GM23338 (cell line): Measurements from ENCODE around the gene HAPLN3. TPM values are rescaled to one million over a fixed set of nuclear protein-coding genes. Genes with fewer than 3 reads are reported as not detected.

ENCODE experiments used
- ATAC-seq: fragments of 200-7000 bp; cut with Tn5 transposase; 3 replicates; pipeline ENCODE4 v1.9.1; 2020
- DNase-seq: peaks from one replicate; pipeline ENCODE4 v3.0.0-alpha.2; 2015; ENCODE audit warnings: low spot score
- H2AFZ ChIP-seq: fragments of 200-600 bp; sonication (generic); 2 replicates; pipeline ENCODE4 v1.8.0; 2016; ENCODE audit warnings: antibody characterized with exemption, mild to moderate bottlenecking, moderate library complexity
- H3F3A ChIP-seq: fragments of 200-600 bp; sonication (generic); replicated peaks from 2 replicates; pipeline ENCODE4 v1.8.0; 2017; ENCODE audit warnings: antibody characterized with exemption, mixed run types, low read depth
- H3K27ac ChIP-seq: fragments of 200-600 bp; sonication (generic); 2 replicates; pipeline ENCODE4 v1.6.1; 2016; ENCODE audit warnings: low read depth
- H3K27me3 ChIP-seq: fragments of 200-600 bp; sonication (generic); 2 replicates; pipeline ENCODE4 v1.8.0; 2016; ENCODE audit warnings: mild to moderate bottlenecking, mixed run types, moderate library complexity; ENCODE audit not compliant: insufficient read depth
- H3K36me3 ChIP-seq: fragments of 200-600 bp; sonication (generic); 2 replicates; pipeline ENCODE4 v1.8.0; 2016; ENCODE audit warnings: mild to moderate bottlenecking; ENCODE audit not compliant: insufficient read depth
- H3K4me1 ChIP-seq: fragments of 200-600 bp; sonication (generic); 2 replicates; pipeline ENCODE4 v1.8.0; 2016; ENCODE audit warnings: mild to moderate bottlenecking, moderate library complexity; ENCODE audit not compliant: insufficient read depth
- H3K4me2 ChIP-seq: fragments of 200-600 bp; sonication (generic); 2 replicates; pipeline ENCODE4 v1.7.1; 2017; ENCODE audit warnings: mixed run types
- H3K4me3 ChIP-seq: fragments of 200-600 bp; sonication (generic); 2 replicates; pipeline ENCODE4 v1.6.1; 2016; ENCODE audit warnings: mixed run types
- H3K79me2 ChIP-seq: fragments of 200-600 bp; sonication (generic); replicated peaks from 2 replicates; pipeline ENCODE4 v1.8.0; 2017; ENCODE audit warnings: mild to moderate bottlenecking; ENCODE audit not compliant: insufficient read depth
- H3K9me2 ChIP-seq: fragments of 200-600 bp; sonication (generic); 2 replicates; pipeline ENCODE4 v1.8.0; 2017; ENCODE audit not compliant: insufficient read depth
- H4K20me1 ChIP-seq: fragments of 200-600 bp; sonication (generic); replicated peaks from 2 replicates; pipeline ENCODE4 v1.8.0; 2017; ENCODE audit warnings: mild to moderate bottlenecking; ENCODE audit not compliant: insufficient read depth
- H3K27ac Mint-ChIP-seq: 2 replicates; pipeline ENCODE4 v1.8.0; 2020; ENCODE audit warnings: inconsistent platforms, mild to moderate bottlenecking, moderate library complexity, mixed read lengths
- H3K27me3 Mint-ChIP-seq: 3 replicates; pipeline ENCODE4 v1.8.0; 2022; ENCODE audit warnings: low read depth, mild to moderate bottlenecking, moderate library complexity, mixed read lengths, inconsistent platforms; ENCODE audit not compliant: insufficient read depth, poor library complexity
- H3K36me3 Mint-ChIP-seq: 3 replicates; pipeline ENCODE4 v1.8.0; 2021; ENCODE audit warnings: low read depth, mild to moderate bottlenecking, inconsistent platforms, moderate library complexity, mixed read lengths
- H3K4me1 Mint-ChIP-seq: 3 replicates; pipeline ENCODE4 v1.8.0; 2020; ENCODE audit warnings: mild to moderate bottlenecking, inconsistent platforms, mixed read lengths
- H3K4me3 Mint-ChIP-seq: 3 replicates; pipeline ENCODE4 v1.8.0; 2021; ENCODE audit warnings: moderate library complexity, mild to moderate bottlenecking, inconsistent platforms, mixed read lengths
- H3K9me3 Mint-ChIP-seq: 3 replicates; pipeline ENCODE4 v1.8.0; 2020; ENCODE audit warnings: moderate library complexity, mild to moderate bottlenecking, inconsistent platforms, mixed read lengths
- CREB1 ChIP-seq: fragments of 250-450 bp; sonication (Bioruptor Pico); IDR thresholded peaks from 2 replicates; pipeline ENCODE4 v1.5.0; 2020; ENCODE audit warnings: low read depth, mild to moderate bottlenecking, moderate library complexity
- EZH2phosphoT487 ChIP-seq: fragments of 200-600 bp; sonication (generic); IDR thresholded peaks from one replicate; pipeline ENCODE4 v1.8.1; 2018; ENCODE audit warnings: antibody characterized with exemption; ENCODE audit not compliant: unreplicated experiment
- NANOG ChIP-seq: IDR thresholded peaks from 2 replicates; pipeline ENCODE4 v1.6.1; 2016; ENCODE audit warnings: antibody characterized with exemption, borderline replicate concordance
- POLR2AphosphoS5 ChIP-seq: IDR thresholded peaks from 2 replicates; pipeline ENCODE4 v1.6.1; 2016; ENCODE audit warnings: antibody characterized with exemption, low read depth
- STAT1 ChIP-seq: IDR thresholded peaks from one replicate; pipeline ENCODE4 v1.6.1; 2016; ENCODE audit warnings: antibody characterized with exemption; ENCODE audit not compliant: unreplicated experiment
- ZNF114 ChIP-seq: fragments of 250-450 bp; sonication (Bioruptor Pico); IDR thresholded peaks from 2 replicates; pipeline ENCODE4 v1.5.0; 2020; ENCODE audit warnings: mild to moderate bottlenecking, moderate library complexity
- polyA plus RNA-seq: library from polyadenylated mRNA; unstranded; fragments of >200 nt; fragmentation: Nextera tagmentation; extraction: Ambion mirVana; gene quantifications from 2 replicates; pipeline ENCODE4 v1.2.1, GENCODE V29; 2016
- total RNA-seq: library from RNA; depleted of rRNA; stranded (reverse); fragments of >200 nt; shearing (Covaris generic); gene quantifications from 2 replicates; pipeline ENCODE4 v1.2.3, GENCODE V29; 2014
- TF ChIP-seq, protein P1 (sequence below), 2 experiments: fragments of 200-600 bp in 1 of 2; sonication (generic) in 1 of 2; conservative IDR thresholded peaks; 2 replicates each; pipeline versions ENCODE4 v1.5.1 to v1.6.1; 2016 to 2017; ENCODE audit warnings: antibody characterized with exemption in 2 of 2, low read depth in 2 of 2, mild to moderate bottlenecking in 2 of 2, moderate library complexity in 1 of 2
- TF ChIP-seq, protein P2 (sequence below): IDR thresholded peaks from 2 replicates; pipeline ENCODE4 v1.6.1; 2016; ENCODE audit warnings: antibody characterized with exemption
- TF ChIP-seq, protein P3 (sequence below): IDR thresholded peaks from one replicate; pipeline ENCODE4 v1.6.1; 2018; ENCODE audit warnings: antibody characterized with exemption; ENCODE audit not compliant: unreplicated experiment

Gene HAPLN3
- total and polyA plus RNA-seq, 2 experiments from 2014 or later, result 22.7 to 62.6 TPM

DNA sequence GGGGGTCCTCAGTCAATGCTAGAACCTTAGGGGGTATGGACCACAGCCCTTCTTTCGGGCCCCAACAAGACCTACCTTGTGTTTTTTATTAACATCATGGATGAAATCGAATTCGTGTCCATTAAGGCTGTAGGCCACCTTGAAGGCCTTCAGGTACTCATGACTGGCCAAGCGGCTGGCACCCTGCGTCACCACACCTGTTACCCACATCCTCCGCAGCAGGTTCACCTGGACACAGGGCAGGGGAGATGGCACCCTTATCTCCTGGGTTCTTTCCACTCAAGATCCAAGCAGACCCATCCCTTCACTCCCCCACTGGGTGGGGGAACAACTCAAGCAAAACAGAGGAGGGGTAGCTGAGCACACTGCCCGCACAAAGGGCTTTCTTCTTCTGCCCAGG lies 11.2 kb upstream of the HAPLN3 start (continued):
- TF ChIP-seq, protein P1, sequence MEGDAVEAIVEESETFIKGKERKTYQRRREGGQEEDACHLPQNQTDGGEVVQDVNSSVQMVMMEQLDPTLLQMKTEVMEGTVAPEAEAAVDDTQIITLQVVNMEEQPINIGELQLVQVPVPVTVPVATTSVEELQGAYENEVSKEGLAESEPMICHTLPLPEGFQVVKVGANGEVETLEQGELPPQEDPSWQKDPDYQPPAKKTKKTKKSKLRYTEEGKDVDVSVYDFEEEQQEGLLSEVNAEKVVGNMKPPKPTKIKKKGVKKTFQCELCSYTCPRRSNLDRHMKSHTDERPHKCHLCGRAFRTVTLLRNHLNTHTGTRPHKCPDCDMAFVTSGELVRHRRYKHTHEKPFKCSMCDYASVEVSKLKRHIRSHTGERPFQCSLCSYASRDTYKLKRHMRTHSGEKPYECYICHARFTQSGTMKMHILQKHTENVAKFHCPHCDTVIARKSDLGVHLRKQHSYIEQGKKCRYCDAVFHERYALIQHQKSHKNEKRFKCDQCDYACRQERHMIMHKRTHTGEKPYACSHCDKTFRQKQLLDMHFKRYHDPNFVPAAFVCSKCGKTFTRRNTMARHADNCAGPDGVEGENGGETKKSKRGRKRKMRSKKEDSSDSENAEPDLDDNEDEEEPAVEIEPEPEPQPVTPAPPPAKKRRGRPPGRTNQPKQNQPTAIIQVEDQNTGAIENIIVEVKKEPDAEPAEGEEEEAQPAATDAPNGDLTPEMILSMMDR (conservative IDR thresholded peaks at IDR 0.05; ENCODE audit: low read depth in 2 of 2), result no peak
- TF ChIP-seq, protein P2, sequence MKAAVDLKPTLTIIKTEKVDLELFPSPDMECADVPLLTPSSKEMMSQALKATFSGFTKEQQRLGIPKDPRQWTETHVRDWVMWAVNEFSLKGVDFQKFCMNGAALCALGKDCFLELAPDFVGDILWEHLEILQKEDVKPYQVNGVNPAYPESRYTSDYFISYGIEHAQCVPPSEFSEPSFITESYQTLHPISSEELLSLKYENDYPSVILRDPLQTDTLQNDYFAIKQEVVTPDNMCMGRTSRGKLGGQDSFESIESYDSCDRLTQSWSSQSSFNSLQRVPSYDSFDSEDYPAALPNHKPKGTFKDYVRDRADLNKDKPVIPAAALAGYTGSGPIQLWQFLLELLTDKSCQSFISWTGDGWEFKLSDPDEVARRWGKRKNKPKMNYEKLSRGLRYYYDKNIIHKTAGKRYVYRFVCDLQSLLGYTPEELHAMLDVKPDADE, result no peak
- TF ChIP-seq STAT1, result no peak
- TF ChIP-seq, protein P3, sequence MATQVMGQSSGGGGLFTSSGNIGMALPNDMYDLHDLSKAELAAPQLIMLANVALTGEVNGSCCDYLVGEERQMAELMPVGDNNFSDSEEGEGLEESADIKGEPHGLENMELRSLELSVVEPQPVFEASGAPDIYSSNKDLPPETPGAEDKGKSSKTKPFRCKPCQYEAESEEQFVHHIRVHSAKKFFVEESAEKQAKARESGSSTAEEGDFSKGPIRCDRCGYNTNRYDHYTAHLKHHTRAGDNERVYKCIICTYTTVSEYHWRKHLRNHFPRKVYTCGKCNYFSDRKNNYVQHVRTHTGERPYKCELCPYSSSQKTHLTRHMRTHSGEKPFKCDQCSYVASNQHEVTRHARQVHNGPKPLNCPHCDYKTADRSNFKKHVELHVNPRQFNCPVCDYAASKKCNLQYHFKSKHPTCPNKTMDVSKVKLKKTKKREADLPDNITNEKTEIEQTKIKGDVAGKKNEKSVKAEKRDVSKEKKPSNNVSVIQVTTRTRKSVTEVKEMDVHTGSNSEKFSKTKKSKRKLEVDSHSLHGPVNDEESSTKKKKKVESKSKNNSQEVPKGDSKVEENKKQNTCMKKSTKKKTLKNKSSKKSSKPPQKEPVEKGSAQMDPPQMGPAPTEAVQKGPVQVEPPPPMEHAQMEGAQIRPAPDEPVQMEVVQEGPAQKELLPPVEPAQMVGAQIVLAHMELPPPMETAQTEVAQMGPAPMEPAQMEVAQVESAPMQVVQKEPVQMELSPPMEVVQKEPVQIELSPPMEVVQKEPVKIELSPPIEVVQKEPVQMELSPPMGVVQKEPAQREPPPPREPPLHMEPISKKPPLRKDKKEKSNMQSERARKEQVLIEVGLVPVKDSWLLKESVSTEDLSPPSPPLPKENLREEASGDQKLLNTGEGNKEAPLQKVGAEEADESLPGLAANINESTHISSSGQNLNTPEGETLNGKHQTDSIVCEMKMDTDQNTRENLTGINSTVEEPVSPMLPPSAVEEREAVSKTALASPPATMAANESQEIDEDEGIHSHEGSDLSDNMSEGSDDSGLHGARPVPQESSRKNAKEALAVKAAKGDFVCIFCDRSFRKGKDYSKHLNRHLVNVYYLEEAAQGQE, result no peak
- TF ChIP-seq CREB1 (CRISPR knock-in tag), result no peak

DNA sequence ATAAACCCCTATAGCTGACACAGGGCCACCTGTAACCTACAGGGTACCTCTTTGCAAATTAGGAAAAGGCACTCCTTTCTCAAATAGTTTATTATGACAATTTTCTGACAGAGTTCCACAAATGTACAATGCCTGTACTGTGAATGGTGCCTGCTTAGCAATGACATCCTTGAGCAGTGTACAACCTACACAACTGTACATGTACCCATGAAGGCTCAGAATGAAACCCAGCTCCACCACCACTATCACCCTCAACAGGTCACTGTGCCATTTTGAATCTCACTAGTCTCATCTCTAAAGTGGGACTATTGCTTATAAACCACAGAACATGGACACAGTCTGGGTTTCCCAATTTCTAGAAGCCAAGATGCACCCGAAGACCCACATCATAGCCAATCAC lies 10.8 kb upstream of the HAPLN3 start:
- Histone ChIP-seq H3K79me2 (peaks cover 50% of the 10 kb centered on the region), H3K4me2 (no peak overlapping the region), H4K20me1 (peaks cover 52% of the 10 kb centered on the region), H3K27ac (no peak overlapping the region), H3K4me1 (peaks cover 23% of the 10 kb centered on the region), H3F3A (peaks cover 42% of the 10 kb centered on the region), H3K27me3 (no peaks in the 10 kb centered on the region), H3K36me3 (peaks cover 62% of the 10 kb centered on the region), H3K4me3 (no peak overlapping the region), H2AFZ (no peak overlapping the region), H3K9me2 (no peaks in the 10 kb centered on the region)
- no peak overlapping the region for H3K27ac Mint-ChIP-seq
- DNase-seq, result no peak
- no peak for ATAC-seq
- H3K9me3 Mint-ChIP-seq, result no peaks in the 10 kb centered on the region; the same call in 2 of the 3 replicates
- peaks cover 79% of the 10 kb centered on the region for H3K4me1 Mint-ChIP-seq
- no peak overlapping the region for H3K4me3 Mint-ChIP-seq
- H3K36me3 Mint-ChIP-seq, result peaks cover 100% of the 10 kb centered on the region
- peaks cover 29% of the 10 kb centered on the region for H3K27me3 Mint-ChIP-seq
- TF ChIP-seq, protein P1 (conservative IDR thresholded peaks at IDR 0.05; ENCODE audit: low read depth in 2 of 2), result no peak
- no peak for TF ChIP-seq CREB1 (CRISPR knock-in tag)
- no peak for TF ChIP-seq POLR2AphosphoS5
- TF ChIP-seq ZNF114 (CRISPR knock-in tag), result no peak
- no peak for TF ChIP-seq EZH2phosphoT487
- TF ChIP-seq, protein P3, result no peak
- TF ChIP-seq NANOG, result no peak
- TF ChIP-seq STAT1, result no peak
